Right atrium auricular region (tissue), 2 donors: ENCODE measurements around the gene TBXAS1. TPM values are rescaled to one million over a fixed set of nuclear protein-coding genes. Genes with fewer than 3 reads are reported as not detected.

ENCODE experiments used
- DNase-seq: peaks from one replicate; pipeline ENCODE4 v3.0.0-alpha.2; 2019; ENCODE audit warnings: low spot score
- H3K27ac ChIP-seq, 2 donors: fragments of 200-600 bp; sonication (generic); 1 replicate in 1 of 2; 2 replicates in 1 of 2; pipeline ENCODE4 v1.5.1; 2016 to 2019
- H3K27me3 ChIP-seq, 2 donors: fragments of 200-600 bp; sonication (generic); one replicate each; pipeline versions ENCODE4 v1.5.1 to v1.6.0; 2017 to 2019
- H3K36me3 ChIP-seq: fragments of 200-600 bp; sonication (generic); one replicate; pipeline ENCODE4 v1.5.1; 2016
- H3K4me1 ChIP-seq, 2 donors: fragments of 200-600 bp; sonication (generic); one replicate each; pipeline versions ENCODE4 v1.5.1 to v1.6.0; 2017 to 2019
- H3K4me3 ChIP-seq, 2 donors: fragments of 200-600 bp; sonication (generic); 1 replicate in 1 of 2; 2 replicates in 1 of 2; pipeline ENCODE4 v1.5.1; 2017 to 2019; ENCODE audit warnings: mild to moderate bottlenecking in 1 of 2, moderate library complexity in 1 of 2
- H3K9me3 ChIP-seq, 2 donors: fragments of 200-600 bp; sonication (generic); one replicate each; pipeline ENCODE4 v1.5.1; 2019
- CTCF ChIP-seq, 2 donors: fragments of 200-600 bp; sonication (generic); IDR thresholded peaks; one replicate each; pipeline ENCODE4 v1.5.1; 2019; ENCODE audit warnings: antibody characterized with exemption in 2 of 2
- total RNA-seq, 2 donors: library from RNA; depleted of rRNA; stranded (reverse); fragments of >200 nt; gene quantifications; one replicate each; pipeline ENCODE4 v1.1.0, GENCODE V29; 2016

Gene TBXAS1
- total RNA-seq, 2 donors from 2014 or later: 4.6 to 15.3 TPM

DNA sequence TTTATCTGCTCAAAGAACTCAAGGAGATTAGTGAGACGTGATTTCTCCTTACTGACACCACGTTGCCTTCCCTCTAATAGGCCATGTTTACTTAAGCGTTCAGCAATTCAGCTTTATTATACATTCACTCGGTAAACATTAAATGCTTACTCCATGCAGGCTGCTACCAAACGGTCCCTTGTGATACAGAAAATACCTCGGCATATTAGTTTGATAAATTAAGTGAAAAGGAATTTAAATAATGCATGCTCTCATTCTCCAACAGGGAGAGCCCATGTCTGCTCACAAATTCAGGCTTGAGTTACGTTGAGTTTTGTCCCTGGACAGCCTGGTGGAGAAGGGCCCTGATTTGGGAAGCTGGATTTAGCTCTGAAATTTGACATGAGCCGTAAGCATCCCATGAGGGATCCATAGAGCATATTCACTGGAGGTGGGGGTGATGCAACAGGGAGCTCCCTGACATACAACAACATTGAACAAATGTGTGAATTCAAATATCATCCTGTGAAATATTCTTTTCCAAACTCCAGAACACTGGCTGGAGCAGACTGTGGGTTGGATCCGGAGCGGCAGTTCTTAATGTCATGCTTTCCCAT, 86.3 kb downstream of the TBXAS1 start:
- no peaks in the 10 kb centered on the region for H3K36me3 ChIP-seq
- no peaks in the 10 kb centered on the region for H3K9me3 ChIP-seq
- peaks cover 0 to 59% of the 10 kb centered on the region in 2 donors for H3K4me1 ChIP-seq
- no peak overlapping the region for H3K4me3 ChIP-seq
- TF ChIP-seq CTCF (IDR thresholded peaks at IDR 0.05): no peak
- H3K27ac ChIP-seq: peak overlapping the region; percentile 71 to 77
- no peak for DNase-seq
- H3K27me3 ChIP-seq: no peaks in the 10 kb centered on the region

- peak; percentile 69 for DNase-seq
- Histone ChIP-seq H3K9me3 (no peaks in the 10 kb centered on the region), H3K4me3 (no peak overlapping the region), H3K27me3 (no peaks in the 10 kb centered on the region), H3K4me1 (peaks cover 0 to 59% of the 10 kb centered on the region in 2 donors), H3K27ac (peak overlapping the region; percentile 71 to 77), H3K36me3 (no peaks in the 10 kb centered on the region)
- TF ChIP-seq CTCF (IDR thresholded peaks at IDR 0.05): no peak
These were observed 87.0 kb downstream of the TBXAS1 start for GRCh38 chr7:139915864-139916716.

GRCh38 chr7:139916717-139917395, 87.8 kb downstream of the TBXAS1 start:
- H3K27me3 ChIP-seq: no peaks in the 10 kb centered on the region
- H3K4me1 ChIP-seq: peaks cover 0 to 59% of the 10 kb centered on the region in 2 donors
- TF ChIP-seq CTCF (IDR thresholded peaks at IDR 0.05): no peak
- no peaks in the 10 kb centered on the region for H3K9me3 ChIP-seq
- DNase-seq: no peak
- H3K4me3 ChIP-seq: no peak overlapping the region
- H3K27ac ChIP-seq: peak overlapping the region; percentile 71 to 77
- H3K36me3 ChIP-seq: no peaks in the 10 kb centered on the region

DNA sequence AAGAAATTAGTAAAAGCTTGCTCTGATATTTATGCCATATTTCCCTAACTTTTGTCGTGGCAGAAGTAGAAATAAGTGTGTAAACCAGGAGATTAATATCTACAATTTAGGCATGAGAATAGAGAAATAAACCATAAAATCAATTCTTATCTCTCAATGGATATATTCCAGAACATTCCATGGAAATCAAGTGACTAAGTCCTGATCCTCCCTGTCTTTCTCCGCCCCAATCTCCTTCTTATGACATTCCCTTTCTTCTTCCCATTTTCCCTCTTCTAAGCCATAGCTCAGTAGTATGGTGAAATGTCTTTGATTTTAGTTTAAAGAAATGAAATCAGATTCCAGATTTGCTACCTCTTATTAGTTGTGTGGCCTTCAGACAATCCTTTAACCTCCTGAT, 88.8 kb downstream of the TBXAS1 start:
- H3K36me3 ChIP-seq: no peaks in the 10 kb centered on the region
- TF ChIP-seq CTCF (IDR thresholded peaks at IDR 0.05): no peak
- no peak for DNase-seq
- no peaks in the 10 kb centered on the region for H3K27me3 ChIP-seq
- H3K4me3 ChIP-seq: no peak overlapping the region
- peaks cover 0 to 59% of the 10 kb centered on the region in 2 donors for H3K4me1 ChIP-seq
- H3K9me3 ChIP-seq: no peaks in the 10 kb centered on the region
- peak overlapping the region; percentile 63 to 77 for H3K27ac ChIP-seq

DNA sequence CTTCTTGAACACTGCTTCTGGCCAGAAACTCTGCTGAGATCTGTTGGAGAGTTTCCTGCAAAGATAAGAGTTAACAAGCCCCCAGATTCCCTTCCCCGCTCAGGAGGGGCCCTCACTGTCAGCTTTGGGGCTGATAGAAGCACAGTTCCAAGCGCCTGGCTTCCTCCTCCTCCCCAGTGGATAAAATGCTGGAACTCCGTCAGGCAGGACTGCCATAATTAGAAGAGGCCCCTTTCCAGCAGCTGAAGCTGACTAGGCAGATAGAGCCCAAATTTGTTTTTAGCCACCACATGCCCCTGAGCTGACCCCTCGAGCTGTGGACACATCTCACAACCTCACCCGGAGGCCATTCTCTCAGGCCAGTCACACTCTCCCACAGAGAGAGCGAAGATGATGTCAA, 89.4 kb downstream of the TBXAS1 start:
- no peaks in the 10 kb centered on the region for H3K9me3 ChIP-seq
- no peak for DNase-seq
- H3K36me3 ChIP-seq: no peaks in the 10 kb centered on the region
- H3K4me1 ChIP-seq: peaks cover 0 to 59% of the 10 kb centered on the region in 2 donors
- peak overlapping the region; percentile 63 to 77 for H3K27ac ChIP-seq
- no peak for TF ChIP-seq CTCF (IDR thresholded peaks at IDR 0.05)
- no peak overlapping the region for H3K4me3 ChIP-seq
- H3K27me3 ChIP-seq: no peaks in the 10 kb centered on the region
